HepG2 (cell line): ENCODE data around the gene TTC31. TPM values are rescaled to one million over a fixed set of nuclear protein-coding genes. Genes with fewer than 3 reads are reported as not detected.

Source experiments
- CCAR2 ChIP-seq: fragments of 200-400 bp; formaldehyde crosslinking; optimal IDR thresholded peaks from 2 replicates; pipeline ENCODE3; 2018; ENCODE audit warnings: low read depth, mild to moderate bottlenecking, low read length, moderate library complexity
- ESRRA ChIP-seq: sonication (generic); formaldehyde crosslinking; IDR thresholded peaks from 2 replicates; pipeline ENCODE4 v1.5.1; 2020; ENCODE audit warnings: mild to moderate bottlenecking, low read depth, missing genetic modification reagents
- HNF4A ChIP-seq: sonication (generic); formaldehyde crosslinking; IDR thresholded peaks from 2 replicates; pipeline ENCODE4 v1.4.0; 2020; ENCODE audit warnings: missing genetic modification reagents
- KIAA2018 ChIP-seq: sonication (generic); formaldehyde crosslinking; IDR thresholded peaks from 2 replicates; pipeline ENCODE4 v1.5.0; 2020; ENCODE audit warnings: mild to moderate bottlenecking, missing genetic modification reagents, borderline replicate concordance
- PCBP2 ChIP-seq: fragments of 200-400 bp; formaldehyde crosslinking; optimal IDR thresholded peaks from 2 replicates; pipeline ENCODE3; 2018; ENCODE audit warnings: low read length, low read depth; ENCODE audit not compliant: poor library complexity, severe bottlenecking
- PRMT3 ChIP-seq: sonication (generic); formaldehyde crosslinking; IDR thresholded peaks from 2 replicates; pipeline ENCODE4 v1.8.1; 2022; ENCODE audit warnings: low read depth, mild to moderate bottlenecking, moderate library complexity, missing genetic modification reagents, borderline replicate concordance
- RAD51 ChIP-seq: fragments of 450-650 bp; IDR thresholded peaks from 2 replicates; pipeline ENCODE4 v1.6.1; 2016; ENCODE audit warnings: borderline replicate concordance
- SIN3B ChIP-seq: fragments of 150-350 bp; IDR thresholded peaks from 2 replicates; pipeline ENCODE4 v1.6.1; 2014; ENCODE audit warnings: low read length
- ZNF282 ChIP-seq: fragments of 450-650 bp; IDR thresholded peaks from 2 replicates; pipeline ENCODE4 v1.6.1; 2018; ENCODE audit not compliant: partially characterized antibody
- ZNF382 ChIP-seq: sonication (generic); formaldehyde crosslinking; IDR thresholded peaks from 2 replicates; pipeline ENCODE4 v1.5.0; 2020; ENCODE audit warnings: missing genetic modification reagents, mild to moderate bottlenecking, borderline replicate concordance
- ZNF446 ChIP-seq: sonication (generic); formaldehyde crosslinking; IDR thresholded peaks from 2 replicates; pipeline ENCODE4 v1.5.0; 2020; ENCODE audit warnings: mild to moderate bottlenecking, missing genetic modification reagents
- ZNF576 ChIP-seq: sonication (generic); formaldehyde crosslinking; IDR thresholded peaks from 2 replicates; pipeline ENCODE4 v1.4.0; 2020; ENCODE audit warnings: mild to moderate bottlenecking, missing genetic modification reagents
- ZNF607 ChIP-seq: sonication (generic); formaldehyde crosslinking; IDR thresholded peaks from 2 replicates; pipeline ENCODE4 v1.5.1; 2020; ENCODE audit warnings: missing genetic modification reagents, mild to moderate bottlenecking, borderline replicate concordance
- ZNF773 ChIP-seq: sonication (generic); formaldehyde crosslinking; IDR thresholded peaks from 2 replicates; pipeline ENCODE4 v1.4.0; 2020; ENCODE audit warnings: missing genetic modification reagents, borderline replicate concordance
- ZNF788 ChIP-seq: sonication (generic); formaldehyde crosslinking; IDR thresholded peaks from 2 replicates; pipeline ENCODE4 v1.5.0; 2020; ENCODE audit warnings: mild to moderate bottlenecking, missing genetic modification reagents, borderline replicate concordance
- polyA plus RNA-seq, 8 experiments: library from polyadenylated mRNA; depleted of rRNA in 3 of 8; stranded (reverse) in 7 of 8; unstranded in 1 of 8; fragments of >200 nt; fragmentation: Illumina TruSeq in 4 of 8; extraction: Trizol in 4 of 8; gene quantifications; 2 replicates each; pipeline versions ENCODE4 v1.2.1 to v1.2.3, GENCODE V29; 2011 to 2016; ENCODE audit warnings: low read depth in 4 of 8, missing spikeins in 1 of 8, mixed read lengths in 1 of 8; ENCODE audit not compliant: insufficient read depth in 1 of 8
- total RNA-seq, 5 experiments: library from RNA; depleted of rRNA; stranded (reverse); fragments of >200 nt; fragmentation: Illumina TruSeq; extraction: Trizol; gene quantifications; 2 replicates each; pipeline ENCODE4 v1.2.3, GENCODE V29; 2016; ENCODE audit warnings: low read depth in 1 of 5
- TF ChIP-seq, protein P1 (sequence below): IDR thresholded peaks from 2 replicates; pipeline ENCODE4 v1.6.1; 2012; ENCODE audit warnings: low read length, improper control_type of control experiment

The TTC31 gene
- total and polyA plus RNA-seq, 2 of the 13 experiments (the other 11 are each of a cell fraction or from before 2014, with no cell fraction given), result 28.3 to 39.5 TPM

DNA sequence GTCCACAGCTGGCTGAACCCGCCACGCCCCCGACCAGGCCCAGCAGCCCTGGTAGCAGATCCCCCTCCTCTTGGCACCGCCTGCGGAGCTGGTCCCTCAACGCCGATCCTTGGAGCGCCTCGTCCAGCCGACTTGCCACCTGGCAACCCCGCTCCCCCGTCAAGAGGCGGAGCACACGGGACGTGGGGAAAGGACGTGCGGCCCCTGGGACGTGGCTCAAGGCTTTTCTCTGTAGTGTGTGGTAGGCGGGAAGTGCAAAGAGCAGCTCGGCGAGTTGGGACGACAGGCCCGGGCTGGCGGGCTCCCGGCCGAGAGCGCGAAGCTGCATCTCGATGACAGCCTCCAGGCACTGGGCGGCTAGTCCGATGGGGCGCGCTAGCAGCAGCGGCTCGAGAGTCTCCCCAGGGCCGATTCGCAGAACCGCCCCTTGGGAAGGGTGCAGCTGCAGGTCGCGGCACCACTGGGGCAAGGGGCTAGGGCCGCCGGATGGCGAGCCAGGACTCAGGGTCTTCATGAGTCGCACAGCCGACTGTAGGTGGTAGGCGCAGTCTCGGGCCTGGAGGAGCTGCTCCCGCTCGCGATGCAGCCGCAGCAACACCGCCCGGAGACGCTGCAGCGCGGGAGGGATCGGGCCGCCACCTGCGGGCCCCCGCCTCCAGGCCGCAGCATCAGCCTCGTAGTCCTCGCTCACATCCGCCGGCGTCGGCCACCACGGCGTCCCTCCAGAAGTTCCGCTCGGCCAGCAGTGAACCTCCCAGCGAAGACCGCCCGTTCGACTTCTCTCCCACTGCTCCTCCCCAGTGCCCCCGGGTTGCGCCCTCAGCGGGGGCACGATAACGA is 700 bp upstream of the TTC31 start (continued):
- TF ChIP-seq KIAA2018 (no peak), ZNF382 (CRISPR knock-in tag) (no peak), PRMT3 (no peak), RAD51 (no peak), ZNF282 (no peak), HNF4A (CRISPR knock-in tag) (peak; percentile 66), ZNF446 (peak; percentile 21; the same call in 1 of the 2 replicates), SIN3B (no peak; the same call in 1 of the 2 replicates), ZNF607 (CRISPR knock-in tag) (0 out of 2 replicates have a peak, but pooled peaks have one; percentile 17), CCAR2 (no peak), ZNF773 (peak; percentile 58; the same call in 1 of the 2 replicates), ZNF576 (CRISPR knock-in tag) (peak; percentile 93), ZNF788 (CRISPR knock-in tag) (no peak; the same call in 1 of the 2 replicates), ESRRA (no peak), PCBP2 (no peak)
- TF ChIP-seq, protein P1, sequence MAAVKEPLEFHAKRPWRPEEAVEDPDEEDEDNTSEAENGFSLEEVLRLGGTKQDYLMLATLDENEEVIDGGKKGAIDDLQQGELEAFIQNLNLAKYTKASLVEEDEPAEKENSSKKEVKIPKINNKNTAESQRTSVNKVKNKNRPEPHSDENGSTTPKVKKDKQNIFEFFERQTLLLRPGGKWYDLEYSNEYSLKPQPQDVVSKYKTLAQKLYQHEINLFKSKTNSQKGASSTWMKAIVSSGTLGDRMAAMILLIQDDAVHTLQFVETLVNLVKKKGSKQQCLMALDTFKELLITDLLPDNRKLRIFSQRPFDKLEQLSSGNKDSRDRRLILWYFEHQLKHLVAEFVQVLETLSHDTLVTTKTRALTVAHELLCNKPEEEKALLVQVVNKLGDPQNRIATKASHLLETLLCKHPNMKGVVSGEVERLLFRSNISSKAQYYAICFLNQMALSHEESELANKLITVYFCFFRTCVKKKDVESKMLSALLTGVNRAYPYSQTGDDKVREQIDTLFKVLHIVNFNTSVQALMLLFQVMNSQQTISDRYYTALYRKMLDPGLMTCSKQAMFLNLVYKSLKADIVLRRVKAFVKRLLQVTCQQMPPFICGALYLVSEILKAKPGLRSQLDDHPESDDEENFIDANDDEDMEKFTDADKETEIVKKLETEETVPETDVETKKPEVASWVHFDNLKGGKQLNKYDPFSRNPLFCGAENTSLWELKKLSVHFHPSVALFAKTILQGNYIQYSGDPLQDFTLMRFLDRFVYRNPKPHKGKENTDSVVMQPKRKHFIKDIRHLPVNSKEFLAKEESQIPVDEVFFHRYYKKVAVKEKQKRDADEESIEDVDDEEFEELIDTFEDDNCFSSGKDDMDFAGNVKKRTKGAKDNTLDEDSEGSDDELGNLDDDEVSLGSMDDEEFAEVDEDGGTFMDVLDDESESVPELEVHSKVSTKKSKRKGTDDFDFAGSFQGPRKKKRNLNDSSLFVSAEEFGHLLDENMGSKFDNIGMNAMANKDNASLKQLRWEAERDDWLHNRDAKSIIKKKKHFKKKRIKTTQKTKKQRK, result no peak
